ENCODE measurements around the gene OBI1.

OBI1 gene

GRCh38 chr13:78659732-78660494 is 958 bp upstream of the OBI1 start:
- no peak overlapping the region for H3K9ac ChIP-seq (ENCODE audit: low read depth, low read length, poor library complexity)
- no peaks in the 10 kb centered on the region for H3K9me3 ChIP-seq (replicated peaks in 1 of 2; ENCODE audit: control insufficient read depth in 2 of 2, insufficient read depth in 1 of 2, low read depth in 1 of 2, low read length in 2 of 2)
- H2BK15ac ChIP-seq (ENCODE audit: low read length): no peak overlapping the region
- no peak for DNase-seq (ENCODE audit: low spot score)
- H3K23ac ChIP-seq (ENCODE audit: low read depth, low read length, poor library complexity): no peak overlapping the region
- H2AFZ ChIP-seq (ENCODE audit: low read length): peak overlapping the region; percentile 96
- WGBS, 2 donors (ENCODE audit: extremely low coverage in 2 of 2, insufficient read length in 2 of 2, insufficient replicate concordance in 1 of 2): no CpG with 5 or more reads among the region's 20 CpGs
- H3K14ac ChIP-seq (ENCODE audit: low read length): no peak overlapping the region
- no peak overlapping the region for H4K91ac ChIP-seq (ENCODE audit: low read depth, low read length, poor library complexity)
- no peak overlapping the region for H2BK120ac ChIP-seq (ENCODE audit: low read depth, low read length)
- H3K79me1 ChIP-seq (ENCODE audit: low read depth, low read length): peaks cover 2% of the 10 kb centered on the region
- H2BK5ac ChIP-seq (ENCODE audit: low read length): no peak overlapping the region
- no peak overlapping the region for H3K27ac ChIP-seq (replicated peaks; ENCODE audit: low read length)
- H3K4me1 ChIP-seq (ENCODE audit: control insufficient read depth in 2 of 2, insufficient read depth in 1 of 2, low read depth in 1 of 2, low read length in 2 of 2): peaks cover 0 to 3% of the 10 kb centered on the region in 2 donors
- no peak overlapping the region for H3K4ac ChIP-seq (ENCODE audit: low read length)
- H3K4me3 ChIP-seq (ENCODE audit: low read length in 2 of 2): no peak overlapping the region
- H4K8ac ChIP-seq (ENCODE audit: low read depth, low read length): no peak overlapping the region
- no peak overlapping the region for H2BK12ac ChIP-seq (ENCODE audit: low read length)
- no peak overlapping the region for H2AK5ac ChIP-seq (ENCODE audit: low read depth, low read length)
- peaks cover 0 to 12% of the 10 kb centered on the region in 2 donors for H3K36me3 ChIP-seq (replicated peaks in 1 of 2; ENCODE audit: control insufficient read depth in 2 of 2, insufficient read depth in 2 of 2, low read length in 2 of 2)
- H3K27me3 ChIP-seq (ENCODE audit: control insufficient read depth in 3 of 3, insufficient read depth in 3 of 3, low read depth in 1 of 3, low read length in 3 of 3): peaks cover 0 to 2% (median 0%) of the 10 kb centered on the region in 3 experiments
- H3K4me2 ChIP-seq (ENCODE audit: insufficient read depth, low read length, poor library complexity, severe bottlenecking): peak overlapping the region; percentile 3
- no peak overlapping the region for H3K18ac ChIP-seq (ENCODE audit: low read length)

- DNase-seq (ENCODE audit: low spot score): no peak
- Histone ChIP-seq H3K4me3 (ENCODE audit: low read length in 2 of 2) (no peak overlapping the region), H3K36me3 (replicated peaks in 1 of 2; ENCODE audit: control insufficient read depth in 2 of 2, insufficient read depth in 2 of 2, low read length in 2 of 2) (peaks cover 0 to 13% of the 10 kb centered on the region in 2 donors), H3K27me3 (ENCODE audit: control insufficient read depth in 3 of 3, insufficient read depth in 3 of 3, low read depth in 1 of 3, low read length in 3 of 3) (peaks cover 0 to 2% (median 0%) of the 10 kb centered on the region in 3 experiments), H3K4ac (ENCODE audit: low read length) (no peak overlapping the region), H2BK120ac (ENCODE audit: low read depth, low read length) (no peak overlapping the region), H3K14ac (ENCODE audit: low read length) (no peak overlapping the region), H2AFZ (ENCODE audit: low read length) (peak overlapping the region; percentile 96), H3K9me3 (replicated peaks in 1 of 2; ENCODE audit: control insufficient read depth in 2 of 2, insufficient read depth in 1 of 2, low read depth in 1 of 2, low read length in 2 of 2) (no peaks in the 10 kb centered on the region), H3K27ac (replicated peaks; ENCODE audit: low read length) (no peak overlapping the region), H2AK5ac (ENCODE audit: low read depth, low read length) (no peak overlapping the region), H3K18ac (ENCODE audit: low read length) (no peak overlapping the region), H3K79me1 (ENCODE audit: low read depth, low read length) (peaks cover 2% of the 10 kb centered on the region), H4K91ac (ENCODE audit: low read depth, low read length, poor library complexity) (no peak overlapping the region), H2BK15ac (ENCODE audit: low read length) (no peak overlapping the region), H2BK5ac (ENCODE audit: low read length) (no peak overlapping the region), H3K23ac (ENCODE audit: low read depth, low read length, poor library complexity) (no peak overlapping the region), H4K8ac (ENCODE audit: low read depth, low read length) (no peak overlapping the region), H3K4me1 (ENCODE audit: control insufficient read depth in 2 of 2, insufficient read depth in 1 of 2, low read depth in 1 of 2, low read length in 2 of 2) (peaks cover 0 to 3% of the 10 kb centered on the region in 2 donors), H2BK12ac (ENCODE audit: low read length) (no peak overlapping the region), H3K9ac (ENCODE audit: low read depth, low read length, poor library complexity) (no peak overlapping the region), H3K4me2 (ENCODE audit: insufficient read depth, low read length, poor library complexity, severe bottlenecking) (peak overlapping the region; percentile 47)
- WGBS, 2 donors (ENCODE audit: extremely low coverage in 2 of 2, insufficient read length in 2 of 2, insufficient replicate concordance in 1 of 2): no CpG with 5 or more reads among the region's 8 CpGs
These were observed 435 bp upstream of the OBI1 start for GRCh38 chr13:78659450-78659730.

GRCh38 chr13:78657699-78658629 is 991 bp downstream of the OBI1 start:
- H2BK120ac ChIP-seq (ENCODE audit: low read depth, low read length): no peak overlapping the region
- peak overlapping the region; percentile 96 for H2AFZ ChIP-seq (ENCODE audit: low read length)
- peaks cover 0 to 3% of the 10 kb centered on the region in 2 donors for H3K4me1 ChIP-seq (ENCODE audit: control insufficient read depth in 2 of 2, insufficient read depth in 1 of 2, low read depth in 1 of 2, low read length in 2 of 2)
- no peak overlapping the region for H2BK5ac ChIP-seq (ENCODE audit: low read length)
- peak overlapping the region; percentile 82 for H3K27ac ChIP-seq (replicated peaks; ENCODE audit: low read length)
- H3K4me2 ChIP-seq (ENCODE audit: insufficient read depth, low read length, poor library complexity, severe bottlenecking): peak overlapping the region; percentile 62
- H3K4me3 ChIP-seq (ENCODE audit: low read length in 2 of 2): peak overlapping the region; percentile 89 to 95
- no peak overlapping the region for H3K18ac ChIP-seq (ENCODE audit: low read length)
- peaks cover 0 to 20% of the 10 kb centered on the region in 2 donors for H3K36me3 ChIP-seq (replicated peaks in 1 of 2; ENCODE audit: control insufficient read depth in 2 of 2, insufficient read depth in 2 of 2, low read length in 2 of 2)
- H3K79me1 ChIP-seq (ENCODE audit: low read depth, low read length): peaks cover 2% of the 10 kb centered on the region
- no peaks in the 10 kb centered on the region for H3K9me3 ChIP-seq (replicated peaks in 1 of 2; ENCODE audit: control insufficient read depth in 2 of 2, insufficient read depth in 1 of 2, low read depth in 1 of 2, low read length in 2 of 2)
- H3K27me3 ChIP-seq (ENCODE audit: control insufficient read depth in 3 of 3, insufficient read depth in 3 of 3, low read depth in 1 of 3, low read length in 3 of 3): peaks cover 0 to 2% (median 0%) of the 10 kb centered on the region in 3 experiments
- no peak overlapping the region for H3K23ac ChIP-seq (ENCODE audit: low read depth, low read length, poor library complexity)
- H3K14ac ChIP-seq (ENCODE audit: low read length): no peak overlapping the region
- H4K8ac ChIP-seq (ENCODE audit: low read depth, low read length): no peak overlapping the region
- H2BK15ac ChIP-seq (ENCODE audit: low read length): no peak overlapping the region
- no peak overlapping the region for H3K4ac ChIP-seq (ENCODE audit: low read length)
- no peak overlapping the region for H2AK5ac ChIP-seq (ENCODE audit: low read depth, low read length)
- no peak overlapping the region for H3K9ac ChIP-seq (ENCODE audit: low read depth, low read length, poor library complexity)
- no peak overlapping the region for H4K91ac ChIP-seq (ENCODE audit: low read depth, low read length, poor library complexity)
- peak; percentile 42 for DNase-seq (ENCODE audit: low spot score)
- no peak overlapping the region for H2BK12ac ChIP-seq (ENCODE audit: low read length)
- no CpG with 5 or more reads among the region's 12 CpGs for WGBS, 2 donors (ENCODE audit: extremely low coverage in 2 of 2, insufficient read length in 2 of 2, insufficient replicate concordance in 1 of 2)

DNA sequence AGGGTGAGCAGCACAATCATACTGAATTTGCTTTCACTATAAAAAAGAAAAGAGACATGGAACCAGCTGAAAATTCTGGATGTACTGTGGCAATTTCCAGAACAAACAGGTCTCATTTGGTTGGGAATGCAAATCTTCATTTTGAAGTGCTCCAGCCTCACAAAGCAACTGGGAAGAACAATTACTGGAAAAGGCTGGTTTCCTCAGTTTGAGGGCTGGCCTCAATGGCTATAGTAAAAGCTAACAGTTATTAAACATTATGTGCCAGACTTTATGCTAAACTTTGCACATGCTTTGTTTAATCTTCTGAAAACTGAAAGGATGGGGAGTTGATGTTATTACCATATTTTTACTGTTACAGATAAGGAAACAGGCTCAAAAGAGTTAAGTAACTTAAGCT is 3.0 kb downstream of the OBI1 start:
- Histone ChIP-seq H3K9me3 (replicated peaks in 1 of 2; ENCODE audit: control insufficient read depth in 2 of 2, insufficient read depth in 1 of 2, low read depth in 1 of 2, low read length in 2 of 2) (no peaks in the 10 kb centered on the region), H2AK5ac (ENCODE audit: low read depth, low read length) (no peak overlapping the region), H3K23ac (ENCODE audit: low read depth, low read length, poor library complexity) (no peak overlapping the region), H4K91ac (ENCODE audit: low read depth, low read length, poor library complexity) (no peak overlapping the region), H3K27me3 (ENCODE audit: control insufficient read depth in 3 of 3, insufficient read depth in 3 of 3, low read depth in 1 of 3, low read length in 3 of 3) (peaks cover 0 to 2% (median 0%) of the 10 kb centered on the region in 3 experiments), H4K8ac (ENCODE audit: low read depth, low read length) (no peak overlapping the region), H3K4ac (ENCODE audit: low read length) (no peak overlapping the region), H3K27ac (replicated peaks; ENCODE audit: low read length) (no peak overlapping the region), H3K4me1 (ENCODE audit: control insufficient read depth in 2 of 2, insufficient read depth in 1 of 2, low read depth in 1 of 2, low read length in 2 of 2) (peaks cover 0 to 3% of the 10 kb centered on the region in 2 donors), H3K9ac (ENCODE audit: low read depth, low read length, poor library complexity) (no peak overlapping the region), H2BK12ac (ENCODE audit: low read length) (no peak overlapping the region), H3K18ac (ENCODE audit: low read length) (no peak overlapping the region), H3K36me3 (replicated peaks in 1 of 2; ENCODE audit: control insufficient read depth in 2 of 2, insufficient read depth in 2 of 2, low read length in 2 of 2) (peaks cover 0 to 20% of the 10 kb centered on the region in 2 donors), H3K4me2 (ENCODE audit: insufficient read depth, low read length, poor library complexity, severe bottlenecking) (no peak overlapping the region), H3K4me3 (ENCODE audit: low read length in 2 of 2) (no peak overlapping the region), H3K14ac (ENCODE audit: low read length) (no peak overlapping the region), H2BK15ac (ENCODE audit: low read length) (no peak overlapping the region), H2BK120ac (ENCODE audit: low read depth, low read length) (no peak overlapping the region), H2AFZ (ENCODE audit: low read length) (no peak overlapping the region), H3K79me1 (ENCODE audit: low read depth, low read length) (peaks cover 2% of the 10 kb centered on the region), H2BK5ac (ENCODE audit: low read length) (no peak overlapping the region)
- DNase-seq (ENCODE audit: low spot score): no peak

Measured in neuronal stem cell (in vitro differentiated cells).